ENCODE measurements around the gene ZC3H7B.
"Not testable (repeated sequence)": the region's sequence is repeated elsewhere in the genome, so short reads cannot be mapped to it uniquely, and the experiment has no call there.

The ZC3H7B gene

DNA sequence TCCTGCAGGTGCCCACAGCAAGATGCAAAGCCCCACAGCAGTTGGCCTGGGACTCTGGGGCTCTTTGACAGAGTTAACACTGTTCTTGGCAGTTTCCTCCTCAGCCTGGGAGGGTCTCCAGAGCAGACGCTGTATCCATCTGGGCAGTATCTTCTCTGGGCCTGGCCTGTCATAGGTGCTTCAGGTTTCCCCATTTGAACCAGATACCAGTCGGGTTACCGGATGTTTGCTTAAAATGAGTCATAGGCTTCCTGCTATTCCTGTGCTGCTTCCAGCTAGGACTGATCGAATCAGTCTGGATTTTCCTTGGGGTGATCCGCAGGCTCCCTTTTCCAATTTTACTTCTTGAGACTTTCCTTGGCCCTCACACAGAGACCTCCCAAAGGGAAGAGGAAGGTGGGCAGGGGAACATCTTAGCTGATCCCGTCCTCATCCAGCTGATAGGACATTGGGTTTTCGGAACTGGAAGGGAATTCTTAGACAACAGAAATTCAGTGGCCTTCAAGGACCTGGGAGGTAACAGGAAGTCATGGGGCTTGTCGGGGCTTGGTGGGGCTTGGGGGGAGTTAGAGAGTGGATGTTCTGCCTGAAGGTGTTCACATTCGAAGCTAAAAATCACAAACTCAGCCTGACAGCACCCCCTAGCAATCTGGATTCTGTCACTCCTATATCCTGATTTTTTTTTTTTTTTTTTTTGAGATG is 12.9 kb upstream of the ZC3H7B start:
- no peak for DNase-seq

DNA sequence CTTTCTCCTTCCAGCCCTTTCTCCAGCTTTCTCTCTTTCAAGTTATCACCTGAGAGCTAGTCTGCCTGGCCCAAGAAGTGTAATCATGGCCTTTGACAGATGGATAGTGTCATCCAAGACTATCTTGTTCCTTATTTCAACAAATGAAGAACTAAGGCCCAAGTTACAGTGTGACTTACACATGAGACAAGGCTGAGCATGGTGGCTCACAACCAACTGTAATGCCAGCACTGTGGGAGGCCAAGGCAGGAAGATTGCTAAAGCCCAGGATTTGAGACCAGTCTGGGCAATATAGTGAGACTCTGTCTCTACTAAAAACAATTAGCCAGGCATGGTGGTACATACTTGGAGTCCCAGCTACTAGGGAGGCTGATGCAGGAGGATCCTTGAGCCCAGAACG is 11.7 kb upstream of the ZC3H7B start:
- DNase-seq: no peak

DNA sequence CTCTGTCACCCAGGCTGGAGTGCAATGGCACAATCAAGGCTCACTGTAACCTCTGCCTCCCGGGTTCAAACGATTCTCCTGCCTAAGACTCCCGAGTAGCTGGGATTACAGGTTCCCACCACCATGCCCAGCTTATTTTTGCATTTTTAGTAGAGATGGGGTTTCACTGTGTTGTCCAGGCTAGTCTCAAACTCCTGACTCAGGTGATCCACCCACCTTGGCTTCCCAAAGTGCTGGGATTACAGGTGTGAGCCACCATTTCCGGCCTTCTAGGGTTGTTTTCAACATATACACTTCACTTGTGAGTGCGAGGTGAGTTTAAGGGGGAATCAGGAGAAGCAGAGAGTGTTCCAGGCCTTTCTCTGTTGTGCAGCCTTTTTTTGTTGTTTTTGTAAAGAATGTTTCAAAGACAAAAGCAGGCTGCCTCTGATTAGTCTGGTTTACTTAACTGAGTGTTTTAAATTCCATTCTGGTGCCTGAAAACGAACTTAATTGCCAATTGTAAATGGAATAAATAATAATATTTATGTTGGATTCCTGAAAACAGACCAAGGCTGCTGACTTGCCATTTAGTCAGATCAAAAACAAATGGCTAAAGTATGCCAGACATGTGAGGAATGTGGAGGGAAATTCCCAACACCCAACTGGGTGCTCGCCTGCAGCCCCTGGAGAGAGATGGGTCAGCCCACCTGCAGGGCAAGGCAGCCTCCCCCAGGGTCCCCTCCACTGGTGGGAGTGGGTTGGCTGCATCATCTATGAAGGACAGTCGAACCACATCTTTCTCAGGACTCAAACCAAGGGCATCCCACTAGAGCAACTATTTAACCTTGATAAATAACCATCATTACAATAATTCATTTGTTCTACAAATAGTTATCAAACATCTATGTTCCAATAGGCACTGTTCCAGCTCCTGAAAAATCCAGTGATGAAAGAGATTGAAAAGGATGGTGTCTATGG is 10.8 kb upstream of the ZC3H7B start:
- no peak for DNase-seq

DNA sequence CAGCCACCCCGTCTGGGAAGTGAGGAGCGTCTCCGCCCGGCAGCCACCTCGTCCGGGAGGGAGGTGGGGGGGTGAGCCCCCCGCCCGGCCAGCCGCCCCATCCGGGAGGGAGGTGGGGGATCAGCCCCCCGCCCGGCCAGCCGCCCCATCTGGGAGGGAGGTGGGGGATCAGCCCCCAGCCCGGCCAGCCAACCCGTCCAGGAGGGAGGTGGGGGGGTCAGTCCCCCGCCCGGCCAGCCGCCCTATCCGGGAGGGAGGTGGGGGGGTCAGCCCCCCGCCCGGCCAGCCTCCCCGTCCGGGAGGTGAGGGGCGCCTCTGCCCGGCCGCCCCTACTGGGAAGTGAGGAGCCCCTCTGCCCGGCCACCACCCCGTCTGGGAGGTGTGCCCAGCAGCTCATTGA is 6.5 kb upstream of the ZC3H7B start:
- not testable (repeated sequence) for DNase-seq

DNA sequence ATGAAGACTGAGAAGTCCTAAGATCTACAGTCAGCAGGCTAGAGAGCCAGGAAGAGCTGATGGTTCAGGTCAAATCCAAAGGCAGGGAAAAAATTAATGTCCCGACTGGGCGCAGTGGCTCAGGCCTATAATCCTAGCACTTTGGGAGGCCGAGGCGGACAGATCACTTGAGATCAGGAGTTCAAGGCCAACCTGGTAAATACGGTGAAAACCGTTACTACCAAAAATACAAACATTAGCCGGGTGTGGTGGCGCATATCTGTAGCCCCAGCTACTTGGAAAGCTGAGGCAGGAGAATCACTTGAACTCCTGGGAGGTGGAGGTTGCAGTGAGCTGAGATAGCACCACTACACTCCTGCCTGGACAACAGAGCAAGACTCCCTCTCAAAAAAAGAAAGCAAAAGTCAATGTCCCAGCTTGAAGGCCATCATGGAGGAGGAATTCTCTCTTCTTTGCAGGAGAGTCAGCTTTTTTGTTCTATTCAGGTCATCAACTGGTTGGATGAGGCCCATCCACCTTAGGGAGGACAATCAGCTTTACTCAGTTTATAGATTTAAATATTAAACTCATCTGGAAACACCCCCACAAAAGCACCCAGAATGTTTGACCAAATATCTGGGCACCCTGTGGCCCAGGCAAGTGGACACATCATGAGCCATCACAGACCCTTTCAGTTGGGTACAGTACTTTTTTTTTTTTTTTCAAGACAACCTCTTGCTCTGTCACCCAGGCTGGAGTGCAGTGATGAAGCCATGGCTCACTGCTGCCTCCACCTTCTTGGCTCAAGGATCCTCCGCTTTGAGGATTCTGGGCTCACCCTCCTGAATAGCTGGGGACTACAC is 4.3 kb upstream of the ZC3H7B start:
- DNase-seq: no peak

DNA sequence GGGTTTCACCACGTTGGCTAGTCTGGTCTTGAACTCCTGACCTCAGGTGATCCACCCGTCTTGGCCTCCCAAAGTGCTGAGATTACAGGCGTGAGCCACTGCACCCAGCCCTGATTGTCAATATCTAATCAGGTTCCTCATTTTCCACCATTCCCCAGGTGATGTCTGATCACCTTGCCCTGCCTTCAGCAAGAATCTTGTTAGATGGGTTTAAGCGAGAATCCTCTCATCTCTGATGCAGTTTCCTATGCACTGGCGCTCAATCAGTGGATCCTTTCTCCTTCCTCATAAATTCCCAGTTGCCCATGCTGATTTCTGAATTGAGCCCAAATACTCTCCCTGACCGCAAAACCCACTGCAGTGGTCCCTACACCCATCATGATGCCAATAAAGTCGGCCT is 664 bp upstream of the ZC3H7B start:
- DNase-seq: no peak

DNA sequence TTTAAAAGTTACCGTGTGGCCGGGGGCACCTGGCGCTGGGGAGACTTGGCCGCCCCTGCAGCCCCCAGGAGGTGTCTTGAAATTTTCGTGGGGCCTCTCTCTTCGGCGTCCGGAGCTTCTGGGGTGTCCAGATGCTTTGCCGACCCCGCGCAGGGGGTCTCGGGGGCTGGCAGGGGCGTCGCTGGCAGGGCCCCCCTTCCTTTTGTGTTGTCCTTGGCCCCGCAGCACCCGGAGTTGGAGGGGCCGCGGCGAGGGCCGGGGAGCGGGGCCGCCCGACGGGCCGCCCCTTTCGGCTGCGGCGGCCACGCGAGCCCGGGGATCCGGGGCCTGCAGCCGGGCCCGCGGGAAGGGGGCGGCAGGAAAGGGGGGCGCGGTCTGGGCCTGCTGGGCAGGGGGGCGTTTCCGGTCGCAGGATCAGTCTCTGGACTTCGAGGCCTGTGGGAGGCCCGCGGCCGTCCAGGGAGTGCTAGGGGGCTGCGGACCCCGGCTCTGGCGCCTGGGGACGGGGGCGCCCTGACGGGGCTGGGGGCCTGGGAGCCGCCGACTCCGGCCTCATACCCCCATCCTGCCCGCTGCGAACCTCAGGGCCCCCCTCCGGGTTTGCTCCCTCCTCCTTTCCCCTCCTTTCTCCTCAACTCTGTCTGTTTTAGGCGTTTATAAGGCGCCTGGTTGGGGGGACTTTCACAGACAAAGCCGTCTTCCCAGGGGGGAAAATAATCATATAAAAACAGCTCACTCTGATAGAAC is 869 bp downstream of the ZC3H7B start:
- DNase-seq: no peak

DNA sequence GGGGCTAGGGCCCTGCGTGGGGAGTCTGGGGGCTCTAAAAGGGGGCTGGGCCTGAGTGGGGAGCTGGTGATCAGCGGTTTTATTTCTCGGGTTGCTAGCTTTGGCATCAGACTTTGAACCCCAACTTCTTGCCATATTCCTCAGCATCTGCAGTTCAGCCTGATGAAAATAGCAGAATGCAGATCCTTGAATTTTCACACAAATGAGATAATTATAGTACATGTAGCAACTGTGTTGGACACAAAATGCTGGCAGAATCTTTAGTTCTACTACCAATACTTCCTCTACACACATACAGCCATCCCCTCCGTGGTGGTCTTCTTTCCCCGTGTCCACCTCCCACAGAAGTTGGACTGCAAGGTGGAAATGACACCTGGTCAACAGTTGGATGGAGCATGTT is 1.5 kb downstream of the ZC3H7B start:
- no peak for DNase-seq

DNA sequence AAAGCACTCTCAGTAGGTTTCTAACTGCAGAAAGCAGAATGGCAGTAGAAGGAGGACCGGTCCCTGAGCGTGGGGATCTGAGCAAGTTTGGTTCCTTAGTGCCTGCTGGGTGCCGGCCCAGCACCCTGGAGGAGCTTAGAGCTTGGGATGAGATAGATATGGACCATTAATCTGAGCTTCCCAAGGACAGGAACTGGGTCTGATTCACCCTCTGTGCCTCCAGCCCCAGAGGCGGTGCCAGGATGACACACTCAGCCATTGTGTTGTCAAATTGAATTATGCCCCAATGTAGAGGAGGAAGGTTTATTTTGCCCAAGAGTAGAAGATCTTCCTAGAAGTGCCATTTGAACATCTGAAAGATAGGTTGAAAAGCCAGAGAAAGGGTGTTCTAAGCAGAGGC is 4.3 kb downstream of the ZC3H7B start:
- DNase-seq: no peak

DNA sequence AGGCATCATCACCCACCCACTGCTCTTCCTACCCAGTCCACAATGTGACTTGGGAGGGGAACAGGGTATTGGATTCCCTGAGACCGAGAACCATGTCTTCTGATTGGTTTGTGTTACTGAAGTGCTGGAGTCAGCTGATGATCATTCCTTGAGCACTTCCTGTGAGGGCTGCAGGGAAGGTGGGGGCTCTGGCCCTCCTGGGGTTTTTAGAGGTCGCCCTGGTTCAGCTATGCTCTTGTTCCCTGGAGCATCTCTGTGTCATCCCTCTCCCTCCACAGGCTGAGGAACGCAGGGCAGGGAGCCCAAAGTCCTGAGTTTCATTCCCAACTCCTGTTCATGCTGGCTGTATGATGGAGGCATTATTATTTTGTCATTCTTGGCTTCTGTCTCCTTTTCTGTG is 6.7 kb downstream of the ZC3H7B start:
- no peak for DNase-seq

DNA sequence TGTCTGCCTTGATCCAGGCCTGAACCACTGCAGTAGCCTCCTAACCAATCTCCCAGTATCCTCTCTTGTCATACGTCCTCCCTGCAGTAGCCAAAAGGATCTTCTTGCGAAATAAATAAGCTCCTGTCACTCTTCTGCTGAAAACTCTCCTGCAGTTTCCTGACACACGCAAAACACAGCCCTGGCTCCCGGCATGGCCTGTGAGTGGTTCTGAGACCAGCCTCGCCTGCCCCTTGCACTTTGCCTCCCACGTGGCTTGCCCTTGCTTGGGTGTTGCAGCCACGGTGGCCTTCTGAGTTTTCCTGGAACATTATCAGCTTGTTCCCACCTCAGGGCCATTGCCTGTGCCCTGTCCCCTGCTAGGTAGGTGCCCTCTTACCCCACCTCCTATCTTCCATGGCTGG is 7.2 kb downstream of the ZC3H7B start:
- DNase-seq: peak; percentile 10

DNA sequence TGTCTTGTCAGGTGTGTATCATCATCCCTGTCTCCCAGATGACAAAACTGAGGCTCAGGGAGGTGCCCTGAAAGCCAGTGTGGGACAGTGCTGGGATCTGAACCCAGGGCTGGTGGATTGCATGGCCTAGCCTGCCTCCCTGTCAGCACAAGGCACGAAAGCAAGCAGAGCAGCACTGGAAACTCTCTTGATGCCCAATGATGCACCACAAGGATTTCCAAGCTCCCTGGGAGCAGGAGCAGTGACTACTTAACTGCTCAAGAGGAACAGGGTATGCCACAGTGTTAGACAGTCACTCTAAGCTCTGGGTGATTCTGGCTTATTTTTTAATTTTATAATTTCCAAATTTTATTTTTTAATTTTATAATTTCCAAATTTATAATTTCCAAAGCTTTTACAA is 9.0 kb downstream of the ZC3H7B start:
- DNase-seq: no peak

DNA sequence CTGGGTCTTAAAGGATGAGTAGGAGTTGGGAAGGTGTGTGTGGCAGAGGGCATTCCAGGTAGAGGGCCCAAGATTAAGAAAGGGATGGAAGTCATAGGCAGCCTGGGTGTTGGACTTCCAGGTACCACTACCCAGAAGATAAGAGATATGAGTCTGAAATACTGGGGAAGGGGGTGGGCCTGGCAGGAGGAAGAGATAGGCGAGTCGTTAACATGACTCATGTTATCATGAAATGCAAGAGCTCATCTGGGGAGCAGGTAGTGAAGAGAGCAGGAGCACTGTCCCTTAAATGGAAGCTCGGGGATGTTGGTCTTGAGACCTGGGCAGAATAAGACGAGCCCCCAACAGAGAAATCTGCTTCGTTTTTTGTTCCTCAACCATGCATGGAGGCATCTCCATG is 10.2 kb downstream of the ZC3H7B start:
- peak; percentile 55 for DNase-seq

DNA sequence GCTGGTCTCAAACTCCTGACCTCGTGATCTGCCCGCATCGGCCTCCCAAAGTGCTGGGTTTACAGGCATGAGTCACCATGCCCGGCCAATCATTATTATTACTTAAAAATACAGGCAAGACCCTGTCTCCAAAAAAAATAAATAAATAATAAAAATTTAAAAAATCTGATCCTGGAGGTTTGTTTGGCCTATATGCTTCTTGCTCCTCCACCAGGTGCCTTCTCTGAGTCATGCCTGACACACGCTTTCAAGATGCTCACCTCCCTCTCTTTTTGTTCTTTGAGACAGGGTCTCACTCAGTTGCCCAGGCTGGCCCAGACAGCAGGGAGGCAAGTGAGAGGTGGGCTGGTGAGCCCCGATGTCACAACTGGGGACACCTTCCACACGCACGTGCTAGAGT is 13.5 kb downstream of the ZC3H7B start:
- DNase-seq: no peak

DNA sequence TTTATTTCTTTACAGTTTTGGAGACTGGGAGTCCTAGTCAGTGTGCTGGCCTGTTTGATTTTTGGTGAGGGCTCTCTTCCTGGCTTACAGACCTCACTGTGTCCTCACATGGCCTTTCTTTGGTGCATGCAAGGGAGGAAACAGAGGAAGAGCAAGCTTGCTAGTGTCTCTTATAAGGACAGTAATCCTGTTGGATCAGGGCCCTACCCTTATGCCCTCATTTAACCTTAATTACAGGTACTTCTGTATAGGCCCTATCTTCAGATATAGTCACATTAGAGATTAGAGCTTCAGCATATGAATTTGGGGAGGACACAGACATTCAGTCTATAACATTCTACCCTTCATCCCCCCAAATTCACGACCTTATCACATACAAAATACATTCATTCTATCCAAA is 14.3 kb downstream of the ZC3H7B start:
- no peak for DNase-seq

DNA sequence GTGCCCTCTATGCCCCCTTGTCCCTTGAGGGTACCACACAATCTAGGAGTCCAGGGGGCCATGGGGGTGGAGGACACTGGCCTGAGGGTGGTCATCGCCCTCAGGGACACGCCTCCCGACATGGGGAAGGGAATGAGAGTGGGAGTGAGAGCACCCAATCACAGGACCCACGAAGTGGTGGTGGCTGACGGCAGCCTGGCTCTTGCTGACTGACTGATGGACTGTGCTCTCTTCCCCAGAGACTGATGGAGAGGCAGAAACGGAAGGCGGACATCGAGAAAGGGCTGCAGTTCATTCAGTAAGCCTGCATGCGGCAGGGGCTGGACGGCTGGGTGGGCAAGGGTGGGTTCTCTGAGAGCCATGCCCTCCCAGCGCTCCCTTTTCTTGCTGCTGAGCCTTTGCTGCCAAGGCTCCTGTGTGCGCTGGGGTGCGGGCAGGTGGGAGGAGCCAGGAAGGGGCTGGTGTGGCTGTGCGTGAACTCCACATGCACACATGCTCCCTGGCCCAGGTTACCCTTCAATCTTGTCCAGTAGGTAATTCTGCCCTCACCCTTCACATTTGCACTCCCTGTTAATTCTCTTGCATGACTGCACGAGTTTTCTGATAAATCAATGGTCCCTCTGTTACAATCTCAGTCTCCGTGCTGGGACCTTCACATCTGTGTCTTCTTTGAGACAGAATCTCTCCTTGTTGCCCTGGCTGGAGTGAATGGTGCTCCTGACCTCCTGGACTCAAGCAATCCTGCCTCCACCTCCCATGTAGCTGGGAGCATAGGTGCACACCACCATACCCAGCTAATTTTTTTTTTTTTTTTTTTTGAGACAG is 19.3 kb downstream of the ZC3H7B start:
- no peak for DNase-seq

DNA sequence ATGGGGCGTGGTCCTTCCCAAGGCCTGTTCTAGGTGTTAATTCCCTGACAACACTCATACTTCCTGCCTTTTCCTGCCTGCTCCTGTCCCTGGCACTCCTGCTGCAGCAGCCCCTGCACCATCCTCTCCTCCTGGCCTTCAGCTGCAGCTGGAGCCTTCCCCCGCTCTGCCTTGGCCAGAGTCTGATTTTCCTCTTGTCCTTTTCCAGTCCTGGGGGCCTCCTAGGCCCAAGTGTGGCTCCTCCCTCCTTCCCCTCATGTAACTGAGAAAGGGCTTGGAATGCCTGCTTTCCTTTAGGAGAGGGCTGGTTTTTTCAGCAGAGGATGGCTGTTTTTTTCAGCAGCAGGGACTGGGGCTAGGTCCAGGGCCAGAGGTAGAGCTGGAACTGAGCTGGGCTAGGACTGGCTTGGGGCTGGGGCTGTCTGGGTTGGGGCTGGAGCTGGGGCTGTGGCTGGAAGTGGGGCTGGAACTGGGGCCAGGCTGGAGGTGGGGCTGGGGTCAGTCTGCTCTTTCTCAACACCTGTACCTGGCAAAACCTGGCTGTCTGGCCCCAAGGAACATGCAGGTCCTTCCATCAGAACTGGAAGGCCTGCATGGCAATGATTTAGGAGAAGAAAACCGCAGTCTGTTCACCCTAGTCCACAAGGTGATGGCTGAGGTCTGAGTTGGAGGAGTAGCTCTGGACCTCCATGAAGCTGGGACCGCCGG is 23.6 kb downstream of the ZC3H7B start:
- DNase-seq: no peak

DNA sequence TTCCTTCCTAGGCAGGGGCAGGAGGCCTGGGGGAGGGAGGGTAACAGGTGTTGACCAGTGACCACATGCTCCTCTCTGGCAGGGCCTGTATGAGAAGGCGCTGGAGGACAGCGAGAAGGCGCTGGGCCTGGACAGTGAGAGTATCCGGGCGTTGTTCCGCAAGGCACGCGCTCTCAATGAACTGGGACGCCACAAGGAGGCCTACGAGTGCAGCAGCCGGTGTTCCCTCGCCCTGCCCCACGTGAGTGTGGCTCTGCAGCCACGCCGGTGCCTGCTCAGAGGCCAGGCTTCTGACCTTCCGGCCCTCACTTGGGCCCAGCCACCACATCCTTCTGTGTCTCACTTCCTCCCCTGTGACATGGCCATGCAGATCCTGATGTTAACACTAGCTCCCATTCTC is 25.8 kb downstream of the ZC3H7B start:
- DNase-seq: no peak

DNA sequence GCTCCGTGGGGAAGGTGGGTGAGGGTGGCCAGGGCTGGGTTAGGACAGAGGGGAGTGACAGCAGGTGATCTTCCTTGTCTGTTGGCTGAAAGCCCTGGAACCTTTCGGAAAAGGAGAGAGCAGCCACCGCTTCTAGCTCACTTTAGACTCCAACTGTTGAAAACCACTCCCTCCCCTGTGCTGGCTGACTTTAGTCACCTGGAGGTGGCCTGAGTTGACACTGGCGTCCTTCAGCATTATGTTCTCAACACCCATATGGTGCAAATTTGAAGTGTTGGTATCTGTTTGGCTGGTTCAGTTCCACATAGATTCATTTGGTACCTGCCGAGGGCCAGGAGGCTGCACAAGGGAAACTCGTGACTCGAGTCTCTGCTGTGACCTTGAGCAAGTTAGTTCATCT is 28.8 kb downstream of the ZC3H7B start:
- no peak for DNase-seq

DNA sequence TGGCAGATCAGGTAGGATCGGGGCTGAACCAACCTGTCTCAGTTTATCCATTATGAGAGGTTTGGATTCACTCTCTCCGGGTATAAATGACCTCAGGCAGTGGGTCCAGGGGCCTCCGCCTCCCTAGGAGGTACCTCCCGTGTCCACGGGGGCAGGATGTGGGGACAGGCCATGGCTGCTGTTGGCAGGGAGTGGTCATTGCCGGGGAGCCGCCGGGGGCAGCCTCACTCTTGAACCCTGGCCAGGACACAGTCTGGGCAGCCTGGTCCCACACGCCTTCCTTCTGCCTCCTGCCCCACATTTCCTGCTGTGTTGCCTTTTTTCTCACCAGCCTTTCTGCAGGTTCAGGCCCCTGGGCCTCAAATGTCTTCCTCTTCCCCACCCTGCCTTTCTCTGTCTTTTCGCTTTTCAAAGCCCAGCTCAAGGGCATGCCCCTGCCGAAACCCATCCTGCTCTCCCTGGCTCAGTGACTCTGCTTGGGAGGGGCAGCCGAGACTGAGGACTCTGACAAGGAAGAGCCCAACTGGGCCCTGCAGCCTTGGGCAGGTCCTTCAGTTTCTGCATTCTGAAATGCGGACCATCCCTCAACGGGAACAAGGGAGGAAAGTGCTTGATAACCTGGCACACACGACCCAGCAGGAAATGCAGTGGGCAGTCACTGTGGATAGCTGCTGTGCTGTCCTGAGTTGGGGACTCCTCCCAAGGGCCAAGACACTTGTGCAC is 31.1 kb downstream of the ZC3H7B start:
- no peak for DNase-seq
